Right lobe of liver (tissue), 4 donors: ENCODE measurements around the gene PRKAG2.

Experiments used
- POLR2A ChIP-seq: fragments of 450-650 bp; IDR thresholded peaks from one replicate; pipeline ENCODE4 v1.6.1; 2017; ENCODE audit warnings: antibody characterized with exemption, mild to moderate bottlenecking
- TF ChIP-seq, protein P1 (sequence below), 4 donors: fragments of 200-600 bp in 3 of 4; fragments of 450-650 bp in 1 of 4; IDR thresholded peaks; one replicate each; pipeline versions ENCODE4 v1.5.1 to v1.8.0; 2016 to 2022; ENCODE audit warnings: antibody characterized with exemption in 4 of 4, mild to moderate bottlenecking in 2 of 4
- donor health status: DM: no; HTN: no; CAD: no.
- donor health status: DM: no; HTN: no; CAD: no.
- donor health status: DM: no; HTN: yes; CAD: no.

DNA sequence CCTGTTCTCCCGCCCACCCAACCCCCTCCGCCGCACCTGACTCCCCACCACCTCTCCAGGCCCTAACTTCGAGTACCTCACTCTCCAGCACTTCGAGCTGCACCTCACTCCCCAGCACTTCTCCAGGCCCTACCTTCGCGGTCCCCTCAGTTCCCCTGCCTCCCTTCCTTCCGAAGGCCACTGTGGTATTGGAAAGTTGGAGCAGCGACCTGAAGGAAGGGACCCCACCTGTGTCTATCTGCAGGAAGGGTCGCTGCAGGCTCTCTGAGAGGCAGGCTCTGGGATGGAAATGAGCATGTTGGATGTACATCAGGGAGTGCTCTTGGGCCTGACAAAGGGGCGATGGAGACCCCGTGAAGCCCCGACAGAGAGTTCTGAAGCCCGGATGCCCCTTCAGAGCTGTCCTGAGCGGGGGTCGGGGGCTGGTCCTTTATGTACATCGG lies 122.2 kb downstream of the PRKAG2 start:
- TF ChIP-seq, protein P1, sequence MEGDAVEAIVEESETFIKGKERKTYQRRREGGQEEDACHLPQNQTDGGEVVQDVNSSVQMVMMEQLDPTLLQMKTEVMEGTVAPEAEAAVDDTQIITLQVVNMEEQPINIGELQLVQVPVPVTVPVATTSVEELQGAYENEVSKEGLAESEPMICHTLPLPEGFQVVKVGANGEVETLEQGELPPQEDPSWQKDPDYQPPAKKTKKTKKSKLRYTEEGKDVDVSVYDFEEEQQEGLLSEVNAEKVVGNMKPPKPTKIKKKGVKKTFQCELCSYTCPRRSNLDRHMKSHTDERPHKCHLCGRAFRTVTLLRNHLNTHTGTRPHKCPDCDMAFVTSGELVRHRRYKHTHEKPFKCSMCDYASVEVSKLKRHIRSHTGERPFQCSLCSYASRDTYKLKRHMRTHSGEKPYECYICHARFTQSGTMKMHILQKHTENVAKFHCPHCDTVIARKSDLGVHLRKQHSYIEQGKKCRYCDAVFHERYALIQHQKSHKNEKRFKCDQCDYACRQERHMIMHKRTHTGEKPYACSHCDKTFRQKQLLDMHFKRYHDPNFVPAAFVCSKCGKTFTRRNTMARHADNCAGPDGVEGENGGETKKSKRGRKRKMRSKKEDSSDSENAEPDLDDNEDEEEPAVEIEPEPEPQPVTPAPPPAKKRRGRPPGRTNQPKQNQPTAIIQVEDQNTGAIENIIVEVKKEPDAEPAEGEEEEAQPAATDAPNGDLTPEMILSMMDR (IDR thresholded peaks at IDR 0.05) = no peak
- TF ChIP-seq POLR2A = no peak
